Tibial nerve (tissue), 4 donors: ENCODE measurements around the gene MYL11.
"Not testable (repeated sequence)": the region's sequence is repeated elsewhere in the genome, so short reads cannot be mapped to it uniquely, and the experiment has no call there.

ENCODE experiments used
- CTCF ChIP-seq, 5 experiments: fragments of 200-600 bp in 3 of 5; fragments of 450-650 bp in 2 of 5; sonication (generic) in 3 of 5; IDR thresholded peaks; one replicate each; pipeline ENCODE4 v1.5.1; 2016 to 2019; ENCODE audit warnings: antibody characterized with exemption in 5 of 5, mild to moderate bottlenecking in 3 of 5, moderate library complexity in 2 of 5
- EP300 ChIP-seq, 2 donors: sonication (generic); formaldehyde crosslinking; IDR thresholded peaks; one replicate each; pipeline ENCODE4 v1.6.1; 2017; ENCODE audit warnings: antibody characterized with exemption in 2 of 2, mild to moderate bottlenecking in 1 of 2
- POLR2A ChIP-seq, 2 donors: fragments of 450-650 bp; IDR thresholded peaks; one replicate each; pipeline ENCODE4 v1.6.1; 2017; ENCODE audit warnings: antibody characterized with exemption in 2 of 2, mild to moderate bottlenecking in 2 of 2, moderate library complexity in 2 of 2

GRCh38 chr16:30396627-30397026, 22.0 kb downstream of the MYL11 start:
- TF ChIP-seq CTCF, EP300, POLR2A (IDR thresholded peaks at IDR 0.05): not testable (repeated sequence)
